SU-DHL-6 (cell line): ENCODE results near the gene ZNF512.
A peak's percentile ranks its signal among the peaks of the same experiment; 100 is the strongest.

ENCODE experiments used
- H2AFZ ChIP-seq: fragments of 200-600 bp; sonication (generic); 2 replicates; pipeline ENCODE4 v1.6.1; 2014; ENCODE audit warnings: low read depth, mild to moderate bottlenecking, moderate library complexity, mixed read lengths, antibody characterized with exemption, low read length; ENCODE audit not compliant: severe bottlenecking
- H3F3A ChIP-seq: fragments of 200-600 bp; shearing (Covaris generic); 2 replicates; pipeline ENCODE4 v1.6.0; 2016; ENCODE audit warnings: antibody characterized with exemption, mild to moderate bottlenecking; ENCODE audit not compliant: insufficient read depth
- H3K27ac ChIP-seq: fragments of 200-600 bp; sonication (generic); 2 replicates; pipeline ENCODE4 v1.5.1; 2016; ENCODE audit warnings: low read depth, mild to moderate bottlenecking, low read length, moderate library complexity, mixed read lengths
- H3K27me3 ChIP-seq: fragments of 200-600 bp; sonication (generic), shearing (Covaris generic); 2 replicates; pipeline ENCODE4 v1.6.0; 2014; ENCODE audit warnings: mild to moderate bottlenecking, low read length
- H3K36me3 ChIP-seq: fragments of 200-600 bp; sonication (generic); 2 replicates; pipeline ENCODE4 v1.6.1; 2014; ENCODE audit warnings: mild to moderate bottlenecking, low read length, mixed read lengths
- H3K4me2 ChIP-seq: fragments of 300-600, 200-600 bp; shearing (Covaris generic), sonication (generic); 2 replicates; pipeline ENCODE4 v1.6.0; 2014; ENCODE audit warnings: low read length, low read depth, mild to moderate bottlenecking; ENCODE audit not compliant: poor library complexity, severe bottlenecking
- H3K4me3 ChIP-seq: fragments of 200-600 bp; sonication (generic); 2 replicates; pipeline ENCODE4 v1.5.1; 2014; ENCODE audit warnings: antibody characterized with exemption, low read length, mild to moderate bottlenecking, mixed read lengths; ENCODE audit not compliant: insufficient read depth, poor library complexity, severe bottlenecking
- H3K79me2 ChIP-seq: fragments of 200-600 bp; sonication (generic); 2 replicates; pipeline ENCODE4 v1.6.1; 2014; ENCODE audit warnings: mild to moderate bottlenecking, low read length, moderate library complexity; ENCODE audit not compliant: insufficient read depth
- H3K9ac ChIP-seq: fragments of 200-600 bp; sonication (generic); 2 replicates; pipeline ENCODE4 v1.7.0; 2014; ENCODE audit warnings: mild to moderate bottlenecking, low read length
- H3K9me2 ChIP-seq: fragments of 200-600 bp; sonication (generic); replicated peaks from 2 replicates; pipeline ENCODE4 v1.6.1; 2014; ENCODE audit warnings: low read length; ENCODE audit not compliant: insufficient read depth
- H3K9me3 ChIP-seq: fragments of 200-600 bp; sonication (generic); 2 replicates; pipeline ENCODE4 v1.6.1; 2014; ENCODE audit warnings: low read length, mixed read lengths; ENCODE audit not compliant: insufficient read depth
- H4K20me1 ChIP-seq: fragments of 200-600 bp; sonication (generic); 2 replicates; pipeline ENCODE4 v1.6.1; 2014; ENCODE audit warnings: low read depth, mild to moderate bottlenecking, antibody characterized with exemption, low read length, moderate library complexity, mixed read lengths
- EZH2phosphoT487 ChIP-seq: fragments of 200-600 bp; sonication (generic), shearing (Covaris generic); conservative IDR thresholded peaks from 2 replicates; pipeline ENCODE4 v1.6.1; 2018; ENCODE audit warnings: mild to moderate bottlenecking, antibody characterized with exemption, low read length, moderate library complexity, mixed read lengths
- TF ChIP-seq, protein P1 (sequence below): fragments of 200-600 bp; sonication (generic); IDR thresholded peaks from one replicate; pipeline ENCODE4 v1.5.1; 2017; ENCODE audit warnings: antibody characterized with exemption, mild to moderate bottlenecking, low read length, moderate library complexity; ENCODE audit not compliant: insufficient read depth, poor library complexity, severe bottlenecking

Gene ZNF512

DNA sequence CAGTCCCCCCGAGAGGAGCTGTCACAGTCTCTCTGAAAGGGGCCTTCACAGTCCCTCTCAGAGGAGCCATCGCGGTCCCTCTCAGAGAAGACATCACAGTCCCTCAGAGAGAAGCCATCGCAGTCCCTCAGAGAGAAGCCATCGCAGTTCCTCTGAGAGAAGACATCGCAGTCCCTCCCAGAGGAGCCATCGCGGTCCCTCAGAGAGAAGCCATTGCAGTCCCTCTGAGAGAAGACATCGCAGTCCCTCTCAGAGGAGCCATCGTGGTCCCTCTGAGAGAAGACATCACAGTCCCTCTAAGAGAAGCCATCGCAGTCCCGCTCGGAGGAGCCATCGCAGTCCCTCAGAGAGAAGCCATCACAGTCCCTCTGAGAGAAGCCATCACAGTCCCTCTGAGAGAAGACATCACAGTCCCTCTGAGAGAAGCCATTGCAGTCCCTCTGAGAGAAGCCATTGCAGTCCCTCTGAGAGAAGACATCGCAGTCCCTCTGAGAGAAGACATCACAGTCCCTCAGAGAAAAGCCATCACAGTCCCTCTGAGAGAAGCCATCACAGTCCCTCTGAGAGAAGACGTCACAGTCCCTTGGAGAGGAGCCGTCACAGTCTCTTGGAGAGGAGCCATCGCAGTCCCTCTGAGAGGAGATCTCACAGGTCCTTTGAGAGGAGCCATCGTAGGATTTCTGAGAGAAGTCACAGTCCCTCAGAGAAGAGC, 1.3 kb upstream of the ZNF512 start:
- Histone ChIP-seq H3F3A (peaks cover 6% of the 10 kb centered on the region; the same call in 1 of the 2 replicates), H3K9ac (no peak overlapping the region), H3K79me2 (peaks cover 35% of the 10 kb centered on the region), H2AFZ (peak overlapping the region; percentile 83), H3K4me2 (no peak overlapping the region), H3K36me3 (no peaks in the 10 kb centered on the region), H3K27me3 (no peaks in the 10 kb centered on the region), H3K9me2 (no peaks in the 10 kb centered on the region), H3K4me3 (no peak overlapping the region), H3K9me3 (no peaks in the 10 kb centered on the region), H4K20me1 (no peaks in the 10 kb centered on the region), H3K27ac (no peak overlapping the region)
- TF ChIP-seq, protein P1, sequence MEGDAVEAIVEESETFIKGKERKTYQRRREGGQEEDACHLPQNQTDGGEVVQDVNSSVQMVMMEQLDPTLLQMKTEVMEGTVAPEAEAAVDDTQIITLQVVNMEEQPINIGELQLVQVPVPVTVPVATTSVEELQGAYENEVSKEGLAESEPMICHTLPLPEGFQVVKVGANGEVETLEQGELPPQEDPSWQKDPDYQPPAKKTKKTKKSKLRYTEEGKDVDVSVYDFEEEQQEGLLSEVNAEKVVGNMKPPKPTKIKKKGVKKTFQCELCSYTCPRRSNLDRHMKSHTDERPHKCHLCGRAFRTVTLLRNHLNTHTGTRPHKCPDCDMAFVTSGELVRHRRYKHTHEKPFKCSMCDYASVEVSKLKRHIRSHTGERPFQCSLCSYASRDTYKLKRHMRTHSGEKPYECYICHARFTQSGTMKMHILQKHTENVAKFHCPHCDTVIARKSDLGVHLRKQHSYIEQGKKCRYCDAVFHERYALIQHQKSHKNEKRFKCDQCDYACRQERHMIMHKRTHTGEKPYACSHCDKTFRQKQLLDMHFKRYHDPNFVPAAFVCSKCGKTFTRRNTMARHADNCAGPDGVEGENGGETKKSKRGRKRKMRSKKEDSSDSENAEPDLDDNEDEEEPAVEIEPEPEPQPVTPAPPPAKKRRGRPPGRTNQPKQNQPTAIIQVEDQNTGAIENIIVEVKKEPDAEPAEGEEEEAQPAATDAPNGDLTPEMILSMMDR = no peak
- no peak for TF ChIP-seq EZH2phosphoT487

DNA sequence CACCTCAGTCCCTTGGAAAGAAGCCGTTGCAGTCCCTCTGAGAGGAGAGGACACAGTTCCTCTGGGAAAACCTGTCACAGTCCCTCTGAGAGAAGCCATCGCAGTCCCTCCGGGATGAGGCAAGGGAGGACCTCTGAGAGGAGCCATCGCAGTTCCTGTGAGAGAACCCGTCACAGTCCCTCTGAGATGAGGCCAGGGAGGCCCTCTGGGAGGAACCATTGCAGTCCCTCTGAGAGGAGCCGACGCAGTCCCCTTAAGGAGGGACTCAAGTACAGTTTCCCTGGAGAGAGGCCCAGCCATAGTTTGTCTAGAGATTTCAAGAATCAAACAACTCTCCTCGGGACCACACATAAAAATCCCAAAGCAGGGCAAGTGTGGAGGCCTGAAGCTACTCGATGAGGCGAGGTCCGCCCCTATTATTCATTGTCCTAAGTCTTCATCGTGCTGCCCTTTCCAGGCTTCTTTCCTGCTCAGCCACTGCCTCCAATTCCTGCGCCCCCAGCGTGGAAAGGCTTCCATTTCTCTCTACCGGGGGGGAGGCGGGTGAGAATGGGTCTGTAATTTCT, 630 bp upstream of the ZNF512 start:
- no peaks in the 10 kb centered on the region for H3K9me2 ChIP-seq
- peak overlapping the region; percentile 78 for H3K9ac ChIP-seq
- peaks cover 6% of the 10 kb centered on the region; the same call in 1 of the 2 replicates for H3F3A ChIP-seq
- no peaks in the 10 kb centered on the region for H3K27me3 ChIP-seq
- no peak overlapping the region for H3K27ac ChIP-seq
- no peaks in the 10 kb centered on the region for H3K36me3 ChIP-seq
- H4K20me1 ChIP-seq = no peaks in the 10 kb centered on the region
- H2AFZ ChIP-seq = peak overlapping the region; percentile 83
- H3K4me3 ChIP-seq = peak overlapping the region; percentile 76
- peaks cover 42% of the 10 kb centered on the region for H3K79me2 ChIP-seq
- TF ChIP-seq EZH2phosphoT487 = no peak
- TF ChIP-seq, protein P1 = no peak
- no peaks in the 10 kb centered on the region for H3K9me3 ChIP-seq
- peak overlapping the region; percentile 71 for H3K4me2 ChIP-seq

DNA sequence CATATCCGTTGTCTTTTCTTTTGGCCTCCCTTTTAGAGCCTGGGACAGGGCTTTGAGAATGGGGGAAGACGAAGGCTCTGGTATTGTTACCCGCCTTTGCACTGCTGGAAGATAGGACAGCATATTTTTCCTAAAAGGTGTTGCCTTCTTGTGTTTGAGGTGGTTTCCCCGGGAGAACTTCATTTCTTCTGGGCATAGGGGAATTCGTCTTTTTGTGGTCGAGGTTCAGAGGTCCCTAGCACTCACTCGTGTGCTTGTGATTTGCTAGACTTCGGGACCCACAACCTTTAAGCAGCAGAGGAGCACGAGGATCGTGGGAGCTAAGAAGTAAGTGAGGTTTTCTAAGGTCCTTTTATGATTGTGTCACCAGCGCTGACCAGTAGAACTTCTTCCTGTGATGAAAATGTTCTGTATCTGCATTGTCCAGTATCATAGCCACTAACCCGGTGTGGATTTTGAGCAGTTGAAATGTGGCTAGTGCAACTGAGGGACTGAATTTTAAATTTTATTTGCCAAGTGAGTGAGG, 611 bp downstream of the ZNF512 start:
- H3K4me3 ChIP-seq = peak overlapping the region; percentile 76
- peaks cover 54% of the 10 kb centered on the region for H3K79me2 ChIP-seq
- H3K27me3 ChIP-seq = no peaks in the 10 kb centered on the region
- peak overlapping the region; percentile 83 for H2AFZ ChIP-seq
- peak overlapping the region; percentile 37 for H3K27ac ChIP-seq
- peaks cover 6% of the 10 kb centered on the region; the same call in 1 of the 2 replicates for H3F3A ChIP-seq
- TF ChIP-seq, protein P1 = no peak
- TF ChIP-seq EZH2phosphoT487 = no peak
- peak overlapping the region; percentile 71 for H3K4me2 ChIP-seq
- no peaks in the 10 kb centered on the region for H3K9me2 ChIP-seq
- peaks cover 4% of the 10 kb centered on the region for H4K20me1 ChIP-seq
- H3K9me3 ChIP-seq = no peaks in the 10 kb centered on the region
- H3K36me3 ChIP-seq = 0 out of 2 replicates have a peak, but pooled peaks cover under 1% of the 10 kb centered on the region
- H3K9ac ChIP-seq = peak overlapping the region; percentile 78
